ENCODE data around the gene MPP1.

- TF ChIP-seq, protein P1, sequence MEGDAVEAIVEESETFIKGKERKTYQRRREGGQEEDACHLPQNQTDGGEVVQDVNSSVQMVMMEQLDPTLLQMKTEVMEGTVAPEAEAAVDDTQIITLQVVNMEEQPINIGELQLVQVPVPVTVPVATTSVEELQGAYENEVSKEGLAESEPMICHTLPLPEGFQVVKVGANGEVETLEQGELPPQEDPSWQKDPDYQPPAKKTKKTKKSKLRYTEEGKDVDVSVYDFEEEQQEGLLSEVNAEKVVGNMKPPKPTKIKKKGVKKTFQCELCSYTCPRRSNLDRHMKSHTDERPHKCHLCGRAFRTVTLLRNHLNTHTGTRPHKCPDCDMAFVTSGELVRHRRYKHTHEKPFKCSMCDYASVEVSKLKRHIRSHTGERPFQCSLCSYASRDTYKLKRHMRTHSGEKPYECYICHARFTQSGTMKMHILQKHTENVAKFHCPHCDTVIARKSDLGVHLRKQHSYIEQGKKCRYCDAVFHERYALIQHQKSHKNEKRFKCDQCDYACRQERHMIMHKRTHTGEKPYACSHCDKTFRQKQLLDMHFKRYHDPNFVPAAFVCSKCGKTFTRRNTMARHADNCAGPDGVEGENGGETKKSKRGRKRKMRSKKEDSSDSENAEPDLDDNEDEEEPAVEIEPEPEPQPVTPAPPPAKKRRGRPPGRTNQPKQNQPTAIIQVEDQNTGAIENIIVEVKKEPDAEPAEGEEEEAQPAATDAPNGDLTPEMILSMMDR (IDR thresholded peaks at IDR 0.05): no peak
- TF ChIP-seq ZFX (IDR thresholded peaks at IDR 0.05; ENCODE audit: borderline replicate concordance): no peak
Observed at GRCh38 chrX:154802947-154803346, 2.3 kb downstream of the MPP1 start.
